ENCODE results near the gene KIF2C. TPM values are rescaled to one million over a fixed set of nuclear protein-coding genes. Genes with fewer than 3 reads are reported as not detected.
A peak's percentile ranks its signal among the peaks of the same experiment; 100 is the strongest.

KIF2C gene
- polyA plus RNA-seq, 3 donors: 0.13 to 0.29 (median 0.24) TPM

- intact Hi-C loops (cut with micrococcal nuclease): no loop called here
- Mint-ChIP-seq H3K27me3 (ENCODE audit: low read depth in 3 of 3) (peaks cover 21 to 39% (median 33%) of the 10 kb centered on the region in 3 donors), H3K27ac (no peak overlapping the region), H3K36me3 (peaks cover 0 to 2% of the 10 kb centered on the region in 2 donors), H3K4me1 (peaks cover 26% of the 10 kb centered on the region), H3K4me3 (no peak overlapping the region), H3K9me3 (peaks cover 0 to 3% (median 0%) of the 10 kb centered on the region in 7 donors)
- Histone ChIP-seq H3K36me3 (replicated peaks in 1 of 2; ENCODE audit: control insufficient read depth in 1 of 2, insufficient read depth in 2 of 2, low read length in 2 of 2) (no peaks in the 10 kb centered on the region), H4K20me1 (ENCODE audit: insufficient read depth, low read length) (no peaks in the 10 kb centered on the region), H3K27ac (ENCODE audit: low read depth in 1 of 2, low read length in 2 of 2) (no peak overlapping the region), H3K4me3 (replicated peaks in 1 of 3; ENCODE audit: low read depth in 2 of 3, low read length in 3 of 3) (no peak overlapping the region), H3K27me3 (ENCODE audit: control insufficient read depth in 2 of 2, insufficient read depth in 2 of 2, low read length in 2 of 2) (peaks cover 0 to 9% of the 10 kb centered on the region in 2 donors), H3K9me3 (replicated peaks in 1 of 2; ENCODE audit: control insufficient read depth in 1 of 2, insufficient read depth in 1 of 2, low read length in 2 of 2) (no peaks in the 10 kb centered on the region), H2AFZ (ENCODE audit: insufficient read depth, low read depth, low read length, poor library complexity, severe bottlenecking) (no peak overlapping the region), H3K4me2 (replicated peaks; ENCODE audit: extremely low read depth, low read length, poor library complexity, severe bottlenecking) (no peak overlapping the region), H3K9ac (ENCODE audit: insufficient read depth, low read length, poor library complexity, severe bottlenecking) (no peak overlapping the region), H3K79me2 (ENCODE audit: insufficient read depth, low read length) (no peaks in the 10 kb centered on the region), H3K4me1 (ENCODE audit: control insufficient read depth in 1 of 2, insufficient read depth in 2 of 2, low read length in 2 of 2) (peaks cover 30% of the 10 kb centered on the region in 2 donors)
- no CpG with 5 or more reads among the region's 1 CpG for WGBS (ENCODE audit: insufficient coverage)
- DNase-seq: no peak
- TF ChIP-seq, protein P1, sequence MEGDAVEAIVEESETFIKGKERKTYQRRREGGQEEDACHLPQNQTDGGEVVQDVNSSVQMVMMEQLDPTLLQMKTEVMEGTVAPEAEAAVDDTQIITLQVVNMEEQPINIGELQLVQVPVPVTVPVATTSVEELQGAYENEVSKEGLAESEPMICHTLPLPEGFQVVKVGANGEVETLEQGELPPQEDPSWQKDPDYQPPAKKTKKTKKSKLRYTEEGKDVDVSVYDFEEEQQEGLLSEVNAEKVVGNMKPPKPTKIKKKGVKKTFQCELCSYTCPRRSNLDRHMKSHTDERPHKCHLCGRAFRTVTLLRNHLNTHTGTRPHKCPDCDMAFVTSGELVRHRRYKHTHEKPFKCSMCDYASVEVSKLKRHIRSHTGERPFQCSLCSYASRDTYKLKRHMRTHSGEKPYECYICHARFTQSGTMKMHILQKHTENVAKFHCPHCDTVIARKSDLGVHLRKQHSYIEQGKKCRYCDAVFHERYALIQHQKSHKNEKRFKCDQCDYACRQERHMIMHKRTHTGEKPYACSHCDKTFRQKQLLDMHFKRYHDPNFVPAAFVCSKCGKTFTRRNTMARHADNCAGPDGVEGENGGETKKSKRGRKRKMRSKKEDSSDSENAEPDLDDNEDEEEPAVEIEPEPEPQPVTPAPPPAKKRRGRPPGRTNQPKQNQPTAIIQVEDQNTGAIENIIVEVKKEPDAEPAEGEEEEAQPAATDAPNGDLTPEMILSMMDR (IDR thresholded peaks at IDR 0.05): no peak
These were observed 39.1 kb upstream of the KIF2C start for GRCh38 chr1:44700573-44700972.

GRCh38 chr1:44701141-44701573, 38.5 kb upstream of the KIF2C start:
- Histone ChIP-seq H3K9me3 (replicated peaks in 1 of 2; ENCODE audit: control insufficient read depth in 1 of 2, insufficient read depth in 1 of 2, low read length in 2 of 2) (no peaks in the 10 kb centered on the region), H3K4me3 (replicated peaks in 1 of 3; ENCODE audit: low read depth in 2 of 3, low read length in 3 of 3) (no peak overlapping the region)
- no peak overlapping the region for H3K27ac Mint-ChIP-seq

More at GRCh38 chr1:44701141-44701573, 38.5 kb upstream of the KIF2C start:
- TF ChIP-seq, protein P1 (IDR thresholded peaks at IDR 0.05): no peak
- WGBS (ENCODE audit: insufficient coverage): 92% methylated on average over 4 of the region's 7 CpGs
- intact Hi-C loops (cut with micrococcal nuclease): no loop called here
- H3K4me1 ChIP-seq (ENCODE audit: control insufficient read depth in 1 of 2, insufficient read depth in 2 of 2, low read length in 2 of 2): peaks cover 28 to 29% of the 10 kb centered on the region in 2 donors
- peaks cover 0 to 9% of the 10 kb centered on the region in 2 donors for H3K27me3 ChIP-seq (ENCODE audit: control insufficient read depth in 2 of 2, insufficient read depth in 2 of 2, low read length in 2 of 2)
- H3K4me1 Mint-ChIP-seq: peaks cover 24% of the 10 kb centered on the region
- H3K36me3 Mint-ChIP-seq: peaks cover 0 to 2% of the 10 kb centered on the region in 2 donors
- peak overlapping the region in 1 of 2 donors; percentile 12 for H3K4me3 Mint-ChIP-seq
- no peak overlapping the region for H3K27ac ChIP-seq (ENCODE audit: low read depth in 1 of 2, low read length in 2 of 2)
- H2AFZ ChIP-seq (ENCODE audit: insufficient read depth, low read depth, low read length, poor library complexity, severe bottlenecking): no peak overlapping the region
- H3K9me3 Mint-ChIP-seq: peaks cover 0 to 3% (median 0%) of the 10 kb centered on the region in 7 donors
- no peaks in the 10 kb centered on the region for H4K20me1 ChIP-seq (ENCODE audit: insufficient read depth, low read length)
- H3K9ac ChIP-seq (ENCODE audit: insufficient read depth, low read length, poor library complexity, severe bottlenecking): no peak overlapping the region
- H3K27me3 Mint-ChIP-seq (ENCODE audit: low read depth in 3 of 3): peaks cover 22 to 39% (median 31%) of the 10 kb centered on the region in 3 donors
- no peak for DNase-seq
- no peak overlapping the region for H3K4me2 ChIP-seq (replicated peaks; ENCODE audit: extremely low read depth, low read length, poor library complexity, severe bottlenecking)
- no peaks in the 10 kb centered on the region for H3K36me3 ChIP-seq (replicated peaks in 1 of 2; ENCODE audit: control insufficient read depth in 1 of 2, insufficient read depth in 2 of 2, low read length in 2 of 2)
- H3K79me2 ChIP-seq (ENCODE audit: insufficient read depth, low read length): no peaks in the 10 kb centered on the region

Measured in CD14-positive monocyte (primary cell).